Activated T-cell treated with anti-CD3 and anti-CD28 coated beads for 4 hours (primary cell): ENCODE data around the gene FAM204A.

Source experiments
- DNase-seq: peaks from one replicate; pipeline ENCODE4 v3.0.0-alpha.2; 2020

FAM204A gene

DNA sequence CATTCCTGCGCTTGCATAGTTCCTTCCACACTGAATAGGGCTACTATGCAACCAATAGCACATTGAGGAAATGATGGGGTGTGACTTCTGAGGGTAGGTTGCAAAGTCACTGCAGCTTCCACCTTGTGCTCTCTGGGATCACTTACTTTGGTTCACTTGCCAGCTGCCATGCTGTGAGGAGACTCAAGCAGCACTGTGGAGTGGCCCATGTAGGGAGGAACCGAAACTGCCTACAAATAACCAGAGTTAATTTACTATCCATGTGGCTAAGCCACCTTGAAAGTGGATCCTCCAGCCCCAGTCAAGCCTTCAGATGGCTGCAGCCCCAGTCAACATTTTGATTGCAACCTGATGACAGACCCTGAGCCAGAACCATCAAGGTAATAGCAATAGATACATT lies 64.3 kb downstream of the FAM204A start:
- no peak for DNase-seq

- DNase-seq, result no peak
These were observed 65.4 kb downstream of the FAM204A start for GRCh38 chr10:118276727-118277126.

- no peak for DNase-seq
These were observed 65.9 kb downstream of the FAM204A start for GRCh38 chr10:118276204-118276603.

- DNase-seq, result no peak
These were observed 68.5 kb downstream of the FAM204A start for GRCh38 chr10:118273662-118274061.

GRCh38 chr10:118272767-118273166 lies 69.4 kb downstream of the FAM204A start:
- no peak for DNase-seq

GRCh38 chr10:118272149-118272721 lies 69.9 kb downstream of the FAM204A start:
- DNase-seq, result no peak

DNA sequence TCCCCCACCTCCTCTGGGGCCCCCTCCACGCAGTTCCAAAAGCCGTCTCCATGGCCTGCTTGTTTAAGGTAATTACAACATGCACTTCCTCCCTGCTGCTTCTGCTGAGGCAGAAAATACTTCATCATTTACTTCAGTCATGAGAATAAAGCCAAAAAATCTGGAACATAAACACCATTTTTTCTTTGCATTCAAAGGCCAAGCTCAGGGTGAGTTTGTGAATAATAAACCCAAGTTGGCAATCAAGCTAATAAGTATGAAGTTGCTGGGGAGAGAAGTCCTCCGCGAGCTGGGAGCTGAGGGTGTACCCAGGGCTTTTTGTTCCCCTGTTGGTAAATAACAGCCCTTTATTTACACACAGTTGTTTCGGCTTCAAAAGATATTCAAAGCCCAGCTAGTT lies 70.5 kb downstream of the FAM204A start:
- DNase-seq, result no peak

DNA sequence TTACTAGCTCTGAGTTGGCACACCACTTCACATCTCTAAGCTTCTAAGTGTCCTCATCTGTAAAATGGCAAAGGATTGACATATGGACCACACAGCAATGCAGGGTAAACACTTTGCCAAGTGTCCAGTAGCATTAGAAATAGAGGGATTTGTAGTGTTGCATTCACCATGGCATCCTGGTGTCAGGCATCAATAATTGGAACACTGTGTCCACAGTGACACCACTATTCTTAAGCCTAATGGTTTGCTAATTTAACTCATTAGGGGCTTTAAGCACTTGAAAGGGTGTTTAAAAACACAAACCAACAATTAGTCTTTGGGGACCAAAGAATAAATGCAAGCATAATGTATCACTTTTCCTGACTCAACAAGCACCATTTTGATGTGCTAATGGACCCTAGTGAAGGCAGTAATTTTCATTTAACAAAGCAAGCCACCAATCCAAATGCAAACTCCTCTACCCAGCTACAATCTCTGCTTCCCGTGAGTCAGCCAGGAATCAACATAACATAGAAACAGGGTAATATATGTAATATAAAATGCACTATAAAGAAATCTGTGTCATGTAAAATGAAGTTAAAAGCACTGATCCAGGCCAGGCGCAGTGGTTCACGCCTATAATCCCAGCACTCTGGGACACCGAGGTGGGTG lies 75.9 kb downstream of the FAM204A start:
- no peak for DNase-seq

GRCh38 chr10:118264838-118265470 lies 77.2 kb downstream of the FAM204A start:
- DNase-seq, result no peak

- DNase-seq, result no peak
These were observed 77.9 kb downstream of the FAM204A start for GRCh38 chr10:118264252-118264651.

- no peak for DNase-seq
These were observed 79.6 kb downstream of the FAM204A start for GRCh38 chr10:118262538-118262937.

DNA sequence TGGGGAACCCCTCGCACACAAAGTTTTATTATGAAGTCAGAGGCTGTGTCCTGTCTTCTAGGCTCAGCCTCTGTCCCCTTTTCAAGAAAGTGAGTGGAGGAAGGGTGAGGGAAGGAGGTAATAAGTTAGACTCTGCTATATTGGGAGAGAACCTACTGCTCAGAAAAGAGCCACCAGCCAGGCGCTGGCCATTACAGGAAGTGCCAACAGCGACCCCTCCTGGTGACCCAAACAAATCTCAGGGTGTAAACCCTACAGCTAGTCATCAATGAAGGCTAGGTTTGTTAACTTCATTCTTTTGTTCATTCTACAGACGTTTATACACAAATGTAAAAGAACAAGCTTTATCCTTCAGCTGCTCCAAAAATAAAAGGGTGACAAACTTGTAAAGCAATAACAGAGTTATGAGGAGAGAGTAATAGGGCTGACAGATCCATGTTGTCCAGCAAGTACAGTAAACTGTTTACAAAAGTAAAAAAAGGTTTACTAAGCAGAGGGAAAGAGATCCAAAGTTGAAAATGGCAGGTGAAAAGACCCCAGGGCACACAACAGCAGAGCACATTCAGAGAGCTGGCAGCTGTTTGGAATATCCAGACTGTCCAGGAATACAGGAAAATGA lies 82.7 kb downstream of the FAM204A start:
- DNase-seq, result no peak

DNA sequence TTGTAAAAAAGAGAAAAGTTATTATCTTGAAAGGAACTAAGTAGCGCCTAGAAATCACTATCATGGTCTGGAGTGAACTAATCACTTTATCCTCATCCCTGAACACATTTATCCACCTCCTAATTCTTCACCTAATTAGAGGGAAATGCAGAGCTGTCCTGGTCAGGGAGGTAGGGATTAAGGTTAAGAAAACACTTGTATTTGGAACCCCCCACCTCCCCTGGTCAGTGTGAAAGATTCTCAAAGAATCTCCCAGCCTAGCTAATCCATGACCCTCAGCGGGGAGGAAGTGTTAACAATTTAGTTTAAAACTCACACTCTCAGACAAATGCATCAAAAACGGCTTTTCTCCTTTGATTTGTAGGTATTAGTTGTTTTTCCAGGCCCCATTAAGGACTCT lies 83.8 kb downstream of the FAM204A start:
- DNase-seq, result no peak

DNA sequence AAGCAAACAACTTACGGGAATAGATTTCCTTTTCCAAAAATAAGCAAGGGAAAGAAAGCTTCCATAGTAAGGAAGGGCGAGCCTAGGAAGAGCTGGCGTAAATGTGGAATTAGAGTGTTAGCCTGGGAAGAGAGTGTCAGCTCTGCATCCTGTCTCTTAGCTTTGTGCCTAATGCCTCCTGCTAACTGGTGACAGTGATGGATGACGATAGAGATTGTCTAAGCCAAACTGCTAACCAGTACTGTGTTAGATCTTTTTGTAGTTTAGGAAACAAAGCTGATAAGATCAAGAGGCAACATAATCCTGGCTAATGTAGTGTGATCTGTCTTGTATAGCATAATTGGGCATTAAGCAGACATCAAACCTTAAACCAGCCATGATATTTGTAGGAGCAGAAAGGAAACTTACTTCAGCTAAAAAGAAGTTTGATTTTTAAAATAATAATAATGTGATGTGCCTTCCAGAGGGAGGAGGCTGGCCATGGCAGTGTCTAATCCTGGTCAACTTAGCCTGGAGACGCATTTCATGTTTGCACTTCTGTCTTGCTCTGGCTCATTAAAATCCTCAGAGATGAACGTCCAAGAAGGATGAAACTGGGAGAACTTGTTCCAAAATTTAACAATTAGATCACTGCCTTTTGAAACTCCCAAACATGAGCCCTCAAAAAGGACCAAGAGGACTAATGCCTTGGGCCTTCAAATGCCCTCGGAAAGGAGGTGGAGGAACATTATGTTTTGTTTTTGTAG lies 85.1 kb downstream of the FAM204A start:
- no peak for DNase-seq

GRCh38 chr10:118256209-118256608 lies 85.9 kb downstream of the FAM204A start:
- no peak for DNase-seq

- no peak for DNase-seq
These were observed 86.8 kb downstream of the FAM204A start for GRCh38 chr10:118255355-118255754.

DNA sequence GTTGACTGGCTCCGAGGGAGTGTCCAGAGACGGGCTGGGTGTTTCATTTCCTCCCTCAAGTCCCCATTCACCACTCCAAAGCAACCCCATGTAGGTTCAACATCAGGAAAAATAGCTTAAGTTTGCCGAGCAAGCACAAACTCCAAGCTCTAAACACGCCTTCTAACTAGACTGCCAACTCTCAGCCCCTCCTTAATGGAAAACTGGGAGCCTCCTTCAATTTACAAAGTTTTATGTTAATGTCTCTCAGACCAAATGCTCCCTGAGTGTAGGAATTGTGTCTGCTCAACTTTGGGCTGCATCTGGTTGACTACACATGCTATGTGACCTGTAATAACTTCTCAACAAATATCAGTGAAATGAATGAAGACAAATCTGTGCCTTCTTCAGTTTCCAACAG lies 87.5 kb downstream of the FAM204A start:
- no peak for DNase-seq

GRCh38 chr10:118253397-118253796 lies 88.7 kb downstream of the FAM204A start:
- DNase-seq, result no peak

- DNase-seq, result no peak
These were observed 90.3 kb downstream of the FAM204A start for GRCh38 chr10:118251791-118252190.

- DNase-seq, result no peak
These were observed 92.4 kb downstream of the FAM204A start for GRCh38 chr10:118249714-118250113.
